WERI-Rb-1 (cell line): ENCODE measurements around the gene ATP5MG.

ENCODE experiments used
- DNase-seq: peaks from one replicate; pipeline ENCODE4 v3.0.0-alpha.2; 2020
- H3K27ac ChIP-seq: fragments of 250-450 bp; sonication (Bioruptor Pico); 2 replicates; pipeline ENCODE4 v1.5.1; 2020; ENCODE audit warnings: mild to moderate bottlenecking, moderate library complexity
- H3K27me3 ChIP-seq: fragments of 250-450 bp; sonication (Bioruptor Pico); 2 replicates; pipeline ENCODE4 v1.5.1; 2021; ENCODE audit warnings: mild to moderate bottlenecking, low read depth, moderate library complexity; ENCODE audit not compliant: insufficient read depth, severe bottlenecking
- H3K36me3 ChIP-seq: fragments of 250-450 bp; sonication (Bioruptor Pico); 2 replicates; pipeline ENCODE4 v1.5.1; 2020; ENCODE audit warnings: mild to moderate bottlenecking, moderate library complexity
- H3K4me3 ChIP-seq: 2 replicates; pipeline ENCODE4 v1.5.1; 2011; ENCODE audit warnings: low read depth, mild to moderate bottlenecking, control low read depth, low read length
- H3K9me3 ChIP-seq: fragments of 250-450 bp; sonication (Bioruptor Pico); 2 replicates; pipeline ENCODE4 v1.5.1; 2021; ENCODE audit warnings: mild to moderate bottlenecking, moderate library complexity; ENCODE audit not compliant: severe bottlenecking
- CTCF ChIP-seq: IDR thresholded peaks from 2 replicates; pipeline ENCODE4 v1.5.1; 2011; ENCODE audit warnings: low read depth, mild to moderate bottlenecking, control low read depth, inconsistent platforms, low read length

Gene ATP5MG

GRCh38 chr11:118441770-118442275 lies 40.4 kb downstream of the ATP5MG start:
- TF ChIP-seq CTCF: no peak
- Histone ChIP-seq H3K9me3 (no peaks in the 10 kb centered on the region), H3K36me3 (peaks cover 60% of the 10 kb centered on the region), H3K27me3 (no peaks in the 10 kb centered on the region), H3K4me3 (no peak overlapping the region), H3K27ac (no peak overlapping the region)
- no peak for DNase-seq

GRCh38 chr11:118442301-118442700 lies 40.9 kb downstream of the ATP5MG start:
- TF ChIP-seq CTCF: no peak
- Histone ChIP-seq H3K27ac (no peak overlapping the region), H3K9me3 (no peaks in the 10 kb centered on the region), H3K36me3 (peaks cover 62% of the 10 kb centered on the region), H3K27me3 (no peaks in the 10 kb centered on the region), H3K4me3 (no peak overlapping the region)
- DNase-seq: no peak

GRCh38 chr11:118442908-118443589 lies 41.6 kb downstream of the ATP5MG start:
- Histone ChIP-seq H3K27ac (no peak overlapping the region), H3K36me3 (peaks cover 70% of the 10 kb centered on the region)

GRCh38 chr11:118443590-118444218 lies 42.3 kb downstream of the ATP5MG start:
- H3K4me3 ChIP-seq: no peak overlapping the region
- H3K27ac ChIP-seq: no peak overlapping the region
- no peaks in the 10 kb centered on the region for H3K9me3 ChIP-seq
- TF ChIP-seq CTCF: no peak
- DNase-seq: no peak
- peaks cover 72% of the 10 kb centered on the region for H3K36me3 ChIP-seq
- H3K27me3 ChIP-seq: no peaks in the 10 kb centered on the region

More at GRCh38 chr11:118442908-118443589, 41.6 kb downstream of the ATP5MG start:
- TF ChIP-seq CTCF: no peak
- Histone ChIP-seq H3K27me3 (no peaks in the 10 kb centered on the region), H3K9me3 (no peaks in the 10 kb centered on the region), H3K4me3 (no peak overlapping the region)
- no peak for DNase-seq

GRCh38 chr11:118447423-118447822 lies 46.0 kb downstream of the ATP5MG start:
- TF ChIP-seq CTCF: no peak
- no peak overlapping the region for H3K4me3 ChIP-seq
- DNase-seq: no peak
- no peak overlapping the region for H3K27ac ChIP-seq
- H3K27me3 ChIP-seq: no peaks in the 10 kb centered on the region
- H3K9me3 ChIP-seq: no peaks in the 10 kb centered on the region
- peaks cover 48% of the 10 kb centered on the region for H3K36me3 ChIP-seq

- Histone ChIP-seq H3K36me3 (peaks cover 51% of the 10 kb centered on the region), H3K27ac (no peak overlapping the region), H3K4me3 (no peak overlapping the region), H3K9me3 (no peaks in the 10 kb centered on the region), H3K27me3 (no peaks in the 10 kb centered on the region)
- TF ChIP-seq CTCF: no peak
- no peak for DNase-seq
Observed at GRCh38 chr11:118448294-118448693, 46.9 kb downstream of the ATP5MG start.
